ENCODE measurements around the gene DNER. TPM values are rescaled to one million over a fixed set of nuclear protein-coding genes. Genes with fewer than 3 reads are reported as not detected.

DNER gene
- total and polyA plus RNA-seq, 4 donors: 0.01 TPM; not detected in 3

GRCh38 chr2:229701062-229701461 lies 13.3 kb downstream of the DNER start:
- no peaks in the 10 kb centered on the region for H3K4me1 ChIP-seq (ENCODE audit: control insufficient read depth in 4 of 4, insufficient read depth in 4 of 4, low read length in 3 of 4)
- H3K9me3 ChIP-seq (ENCODE audit: control insufficient read depth in 4 of 4, low read length in 3 of 4): no peaks in the 10 kb centered on the region
- TF ChIP-seq TAF1 (conservative IDR thresholded peaks at IDR 0.05) (no peak), MAX (IDR thresholded peaks at IDR 0.05) (no peak), YY1 (IDR thresholded peaks at IDR 0.05) (no peak), EGR1 (IDR thresholded peaks at IDR 0.05; ENCODE audit: low read depth in 2 of 2) (no peak), JUND (IDR thresholded peaks at IDR 0.05) (no peak), REST (IDR thresholded peaks at IDR 0.05) (no peak), RXRA (IDR thresholded peaks at IDR 0.05) (no peak), ZBTB33 (IDR thresholded peaks at IDR 0.05) (no peak), NR2F2 (IDR thresholded peaks at IDR 0.05) (no peak), SP1 (IDR thresholded peaks at IDR 0.05) (no peak), RAD21 (IDR thresholded peaks at IDR 0.05) (no peak), FOXA1 (IDR thresholded peaks at IDR 0.05) (no peak), HNF4A (conservative IDR thresholded peaks at IDR 0.05) (no peak), HNF4G (IDR thresholded peaks at IDR 0.05) (no peak), ATF3 (IDR thresholded peaks at IDR 0.05) (no peak)
- no peak overlapping the region for H3K27ac ChIP-seq (ENCODE audit: low read depth in 1 of 2, low read length in 2 of 2)
- no peaks in the 10 kb centered on the region for H3K27me3 ChIP-seq (ENCODE audit: control insufficient read depth in 4 of 4, insufficient read depth in 4 of 4, low read length in 3 of 4)
- DNase-seq (ENCODE audit: low spot score): no peak
- no peaks in the 10 kb centered on the region for H3K36me3 ChIP-seq (ENCODE audit: control insufficient read depth in 4 of 4, insufficient read depth in 3 of 4, low read depth in 1 of 4, low read length in 3 of 4)
- WGBS: 83% methylated on average over 2 of the region's 2 CpGs
- H3K4me3 ChIP-seq (ENCODE audit: low read depth in 1 of 3, low read length in 3 of 3): no peak overlapping the region
- H3K9ac ChIP-seq (ENCODE audit: low read depth in 1 of 2, low read length in 2 of 2): no peak overlapping the region

- DNase-seq (ENCODE audit: low spot score): no peak
- TF ChIP-seq HNF4A (conservative IDR thresholded peaks at IDR 0.05) (no peak), YY1 (IDR thresholded peaks at IDR 0.05) (no peak), HNF4G (IDR thresholded peaks at IDR 0.05) (no peak), NR2F2 (IDR thresholded peaks at IDR 0.05) (no peak), REST (IDR thresholded peaks at IDR 0.05) (no peak), SP1 (IDR thresholded peaks at IDR 0.05) (no peak), FOXA1 (IDR thresholded peaks at IDR 0.05) (no peak), TAF1 (conservative IDR thresholded peaks at IDR 0.05) (no peak), MAX (IDR thresholded peaks at IDR 0.05) (no peak), GABPA (IDR thresholded peaks at IDR 0.05 in 1 of 2, conservative IDR thresholded peaks at IDR 0.05 in 1 of 2) (no peak), RXRA (IDR thresholded peaks at IDR 0.05) (no peak), CTCF (IDR thresholded peaks at IDR 0.05; ENCODE audit: low read depth, low read length, missing input control) (no peak), JUND (IDR thresholded peaks at IDR 0.05) (no peak), EGR1 (IDR thresholded peaks at IDR 0.05; ENCODE audit: low read depth in 2 of 2) (no peak), ZBTB33 (IDR thresholded peaks at IDR 0.05) (no peak)
- H3K4me1 ChIP-seq (ENCODE audit: control insufficient read depth in 4 of 4, insufficient read depth in 4 of 4, low read length in 3 of 4): no peaks in the 10 kb centered on the region
- WGBS: 94% methylated on average over 2 of the region's 2 CpGs
- H3K4me3 ChIP-seq (ENCODE audit: low read depth in 1 of 3, low read length in 3 of 3): no peak overlapping the region
- no peak overlapping the region for H3K9ac ChIP-seq (ENCODE audit: low read depth in 1 of 2, low read length in 2 of 2)
- no peaks in the 10 kb centered on the region for H3K27me3 ChIP-seq (ENCODE audit: control insufficient read depth in 4 of 4, insufficient read depth in 4 of 4, low read length in 3 of 4)
- H3K36me3 ChIP-seq (ENCODE audit: control insufficient read depth in 4 of 4, insufficient read depth in 3 of 4, low read depth in 1 of 4, low read length in 3 of 4): no peaks in the 10 kb centered on the region
- H3K9me3 ChIP-seq (ENCODE audit: control insufficient read depth in 4 of 4, low read length in 3 of 4): no peaks in the 10 kb centered on the region
- H3K27ac ChIP-seq (ENCODE audit: low read depth in 1 of 2, low read length in 2 of 2): no peak overlapping the region
These were observed 18.4 kb downstream of the DNER start for GRCh38 chr2:229695961-229696360.
